Heart right ventricle (tissue), 16 donors: ENCODE measurements around the gene BEST4. TPM values are rescaled to one million over a fixed set of nuclear protein-coding genes. Genes with fewer than 3 reads are reported as not detected.

ENCODE experiments used
- ATAC-seq, 8 donors: fragments of 200-7000 bp; cut with Tn5 transposase; one replicate each; pipeline ENCODE4 v1.9.1; 2020; ENCODE audit warnings: mild to moderate bottlenecking in 8 of 8, moderate library complexity in 8 of 8, moderate number of reproducible peaks in 1 of 8
- DNase-seq, 2 donors: peaks; one replicate each; pipeline ENCODE4 v3.0.0-alpha.2; 2020
- H3K27ac ChIP-seq, 10 donors: fragments of 200-600 bp; sonication (generic) in 2 of 10; one replicate each; pipeline versions ENCODE4 v1.5.0 to v1.8.0; 2020 to 2022; ENCODE audit warnings: mild to moderate bottlenecking in 3 of 10
- H3K27me3 ChIP-seq, 7 donors: fragments of 200-600 bp; one replicate each; pipeline ENCODE4 v1.8.0; 2021 to 2022; ENCODE audit warnings: mild to moderate bottlenecking in 2 of 7
- H3K36me3 ChIP-seq, 9 donors: fragments of 200-600 bp; sonication (generic) in 1 of 9; one replicate each; pipeline versions ENCODE4 v1.5.0 to v1.8.0; 2020 to 2022; ENCODE audit warnings: mild to moderate bottlenecking in 2 of 9
- H3K4me1 ChIP-seq, 9 donors: fragments of 200-600 bp; sonication (generic) in 1 of 9; one replicate each; pipeline versions ENCODE4 v1.5.0 to v1.8.0; 2020 to 2022; ENCODE audit warnings: mild to moderate bottlenecking in 4 of 9
- H3K4me3 ChIP-seq, 10 donors: fragments of 200-600 bp; sonication (generic) in 2 of 10; one replicate each; pipeline versions ENCODE4 v1.5.0 to v1.8.0; 2020 to 2022; ENCODE audit warnings: mild to moderate bottlenecking in 7 of 10, moderate library complexity in 2 of 10
- H3K9me3 ChIP-seq, 11 donors: fragments of 200-600 bp in 10 of 11; sonication (generic) in 2 of 11; one replicate each; pipeline versions ENCODE4 v1.5.0 to v1.8.0; 2013 to 2022; ENCODE audit warnings: mild to moderate bottlenecking in 2 of 11, control low read depth in 1 of 11, moderate library complexity in 1 of 11
- CTCF ChIP-seq, 9 donors: fragments of 200-600 bp; sonication (generic) in 2 of 9; IDR thresholded peaks; one replicate each; pipeline versions ENCODE4 v1.5.0 to v1.8.0; 2021 to 2022; ENCODE audit warnings: antibody characterized with exemption in 9 of 9, mild to moderate bottlenecking in 5 of 9, moderate library complexity in 1 of 9
- whole genome bisulfite sequencing, 2 donors: extraction: QIAGEN DNeasy Blood & Tissue Kit; methylation state at CpG; one replicate each; pipeline ENCODE4 v1.1.7; 2013; ENCODE audit warnings: inconsistent platforms in 1 of 2; 5-methylcytosine and 5-hydroxymethylcytosine counted together
- intact Hi-C, 10 donors: fragments of 100-400 bp; cut with DNase I; formaldehyde crosslinking; loops; one replicate each; pipeline versions ENCODE4 v1.11.1 to v1.14.2; 2022
- polyA plus RNA-seq, 2 donors: library from polyadenylated mRNA; stranded (reverse); fragments of 200-250 nt; gene quantifications; one replicate each; pipeline ENCODE4 v1.2.3, GENCODE V29; 2013
- total RNA-seq, 10 donors: library from RNA; stranded (reverse); fragmentation: NEBNext Ultra II Directional in 3 of 10; extraction: Animal tissue kit (Norgen Biotek cat#: 25700) in 3 of 10; gene quantifications; one replicate each; pipeline versions ENCODE4 v1.2.1 to v1.2.4, GENCODE V29; 2021 to 2023
- donor health status: Arrhythmogenic right ventricular cardiomyopathy.
- donor health status: ischemic (EF 13 %, LVEDD 7.1; RV severe dilation, severe dysfunction).
- donor health status: healthy with polysubstance abuse.
- donor health status: DM: no; HTN: yes; CAD: no.
- donor health status: DM: no; HTN: no; CAD: no.
- donor health status: ischemic (EF 25% LVEDD 6.9; RV normal size, moderate dysfunction).
- donor health status: ischemic (EF 25% LVEDD 5.7; RV mildly dilated, moderate dysfunction).
- donor health status: healthy.
- donor health status: DM: yes; HTN: yes; CAD: no.
- donor health status: Ischemic cardiomyopathy.
- donor health status: ischemic (EF 35%, LVEDD 5.7; RV mildly dilated, moderate dysfunction).
- donor health status: nonischemic (EF 11% LVEDD 7.7; RV severe dilation, severe dysfunction).
- donor health status: DM: yes; HTN: yes; CAD: no.
- donor health status: PGD.
- donor health status: ischemic (EF 29% LVEDD 5.4; RV normal size, mild dysfunction).
- donor health status: nonischemic (EF 23%, LVEDD 6.1; RV moderate dilation, normal function).

Gene BEST4
- total and polyA plus RNA-seq, 12 donors: 0.07 to 0.44 (median 0.16) TPM; not detected in 5

- no peak overlapping the region for H3K4me3 ChIP-seq
- TF ChIP-seq CTCF (IDR thresholded peaks at IDR 0.05): no peak
- intact Hi-C loops: loop anchor here in 2 of 10 donors (5.0 kb wide), 2 partner anchors 42 to 233 kb away; partner anchors contain the start of genes HECTD3 (in 1 of the 2), KIF2C (in 1 of the 2) and UROD (in 1 of the 2)
- ATAC-seq (no peak), DNase-seq (no peak)
- H3K27me3 ChIP-seq: no peaks in the 10 kb centered on the region
- 94 to 96% methylated on average over 6 of the region's 6 CpGs for WGBS, 2 donors
- H3K36me3 ChIP-seq: peaks cover 0 to 59% (median 24%) of the 10 kb centered on the region in 9 donors
- H3K27ac ChIP-seq: no peak overlapping the region
- peaks cover 2 to 48% (median 34%) of the 10 kb centered on the region in 9 donors for H3K4me1 ChIP-seq
- H3K9me3 ChIP-seq: no peaks in the 10 kb centered on the region
Measured at GRCh38 chr1:44778705-44779576, 9.0 kb downstream of the BEST4 start.

- Histone ChIP-seq H3K9me3 (no peaks in the 10 kb centered on the region), H3K27ac (peak overlapping the region in 1 of 10 donors; percentile 31), H3K4me3 (peak overlapping the region in 1 of 10 donors; percentile 65), H3K4me1 (peaks cover 2 to 43% (median 31%) of the 10 kb centered on the region in 9 donors), H3K36me3 (peaks cover 0 to 59% (median 24%) of the 10 kb centered on the region in 9 donors), H3K27me3 (no peaks in the 10 kb centered on the region)
- WGBS, 2 donors: 64 to 67% methylated on average over 13 of the region's 13 CpGs
- no peak for TF ChIP-seq CTCF (IDR thresholded peaks at IDR 0.05)
- ATAC-seq: no peak
- intact Hi-C loops: loop anchor here in 2 of 10 donors (5.0 kb wide), 2 partner anchors 41 to 234 kb away; partner anchors contain the start of genes HECTD3 (in 1 of the 2), KIF2C (in 1 of the 2) and UROD (in 1 of the 2)
- DNase-seq: no peak
Measured at GRCh38 chr1:44777969-44778635, 9.9 kb downstream of the BEST4 start.

- Histone ChIP-seq H3K27ac (peak overlapping the region in 1 of 10 donors; percentile 31), H3K9me3 (no peaks in the 10 kb centered on the region), H3K36me3 (peaks cover 0 to 59% (median 24%) of the 10 kb centered on the region in 9 donors), H3K4me1 (peaks cover 2 to 43% (median 31%) of the 10 kb centered on the region in 9 donors), H3K4me3 (peak overlapping the region in 1 of 10 donors; percentile 65), H3K27me3 (no peaks in the 10 kb centered on the region)
- DNase-seq: no peak
- WGBS, 2 donors: 82 to 85% methylated on average over 14 of the region's 14 CpGs
- no peak for TF ChIP-seq CTCF (IDR thresholded peaks at IDR 0.05)
- intact Hi-C loops: loop anchor here in 2 of 10 donors (5.0 kb wide), 2 partner anchors 40 to 235 kb away; partner anchors contain the start of genes HECTD3 (in 1 of the 2), KIF2C (in 1 of the 2) and UROD (in 1 of the 2)
- no peak for ATAC-seq
Measured at GRCh38 chr1:44777547-44777946, 10.4 kb downstream of the BEST4 start.

GRCh38 chr1:44776730-44777068 is 11.3 kb downstream of the BEST4 start:
- Histone ChIP-seq H3K27me3 (no peaks in the 10 kb centered on the region), H3K4me3 (peak overlapping the region; percentile 51 to 98 (median 84)), H3K27ac (peak overlapping the region in 7 of 10 donors; percentile 49 to 98 (median 96)), H3K9me3 (no peaks in the 10 kb centered on the region), H3K36me3 (peaks cover 0 to 54% (median 24%) of the 10 kb centered on the region in 9 donors), H3K4me1 (peaks cover 2 to 43% (median 31%) of the 10 kb centered on the region in 9 donors)
- TF ChIP-seq CTCF (IDR thresholded peaks at IDR 0.05): no peak
- intact Hi-C loops: loop anchor here in 2 of 10 donors (5.0 kb wide), 2 partner anchors 39 to 236 kb away; partner anchors contain the start of genes HECTD3 (in 1 of the 2), KIF2C (in 1 of the 2) and UROD (in 1 of the 2)
- DNase-seq: no peak
- no peak for ATAC-seq
- 60 to 61% methylated on average over 12 of the region's 12 CpGs for WGBS, 2 donors
